HepG2 (cell line): Measurements from ENCODE around the gene ZSWIM8. TPM values are rescaled to one million over a fixed set of nuclear protein-coding genes. Genes with fewer than 3 reads are reported as not detected.

ENCODE experiments used
- FOXK1 ChIP-seq: sonication (generic); formaldehyde crosslinking; IDR thresholded peaks from 2 replicates; pipeline ENCODE4 v1.4.0; 2020; ENCODE audit warnings: low read depth, missing genetic modification reagents, borderline replicate concordance
- FOXO1 ChIP-seq: sonication (generic); formaldehyde crosslinking; IDR thresholded peaks from 2 replicates; pipeline ENCODE4 v1.4.0; 2020; ENCODE audit warnings: missing genetic modification reagents
- GATAD1 ChIP-seq: IDR thresholded peaks from 2 replicates; pipeline ENCODE4 v1.6.1; 2016; ENCODE audit warnings: missing genetic modification reagents, missing compliant biosample characterization
- HDAC1 ChIP-seq: sonication (generic); formaldehyde crosslinking; IDR thresholded peaks from 2 replicates; pipeline ENCODE4 v1.5.1; 2020; ENCODE audit warnings: mild to moderate bottlenecking, missing genetic modification reagents
- HOXA5 ChIP-seq: sonication (generic); formaldehyde crosslinking; IDR thresholded peaks from 2 replicates; pipeline ENCODE4 v1.4.0; 2020; ENCODE audit warnings: missing genetic modification reagents
- THAP11 ChIP-seq: IDR thresholded peaks from 2 replicates; pipeline ENCODE4 v1.6.1; 2016; ENCODE audit warnings: missing biosample characterization, missing genetic modification reagents
- ZFY ChIP-seq: sonication (generic); formaldehyde crosslinking; IDR thresholded peaks from 2 replicates; pipeline ENCODE4 v1.4.0; 2020; ENCODE audit warnings: missing genetic modification reagents
- ZNF230 ChIP-seq: sonication (generic); formaldehyde crosslinking; IDR thresholded peaks from 2 replicates; pipeline ENCODE4 v1.4.0; 2020; ENCODE audit warnings: mild to moderate bottlenecking, missing genetic modification reagents
- ZNF335 ChIP-seq: sonication (generic); formaldehyde crosslinking; IDR thresholded peaks from 2 replicates; pipeline ENCODE4 v1.4.0; 2020; ENCODE audit warnings: missing genetic modification reagents
- polyA plus RNA-seq, 8 experiments: library from polyadenylated mRNA; depleted of rRNA in 3 of 8; stranded (reverse) in 7 of 8; unstranded in 1 of 8; fragments of >200 nt; fragmentation: Illumina TruSeq in 4 of 8; extraction: Trizol in 4 of 8; gene quantifications; 2 replicates each; pipeline versions ENCODE4 v1.2.1 to v1.2.3, GENCODE V29; 2011 to 2016; ENCODE audit warnings: low read depth in 4 of 8, missing spikeins in 1 of 8, mixed read lengths in 1 of 8; ENCODE audit not compliant: insufficient read depth in 1 of 8
- total RNA-seq, 5 experiments: library from RNA; depleted of rRNA; stranded (reverse); fragments of >200 nt; fragmentation: Illumina TruSeq; extraction: Trizol; gene quantifications; 2 replicates each; pipeline ENCODE4 v1.2.3, GENCODE V29; 2016; ENCODE audit warnings: low read depth in 1 of 5
- TF ChIP-seq, protein P1 (sequence below), 2 experiments: fragments of 450-650 bp in 1 of 2; sonication (generic) in 1 of 2; formaldehyde crosslinking in 1 of 2; IDR thresholded peaks; 2 replicates each; pipeline versions ENCODE4 v1.6.1 to v1.8.0; 2016 to 2022; ENCODE audit warnings: antibody characterized with exemption in 1 of 2, mild to moderate bottlenecking in 1 of 2, missing genetic modification reagents in 1 of 2
- TF ChIP-seq, protein P2 (sequence below): IDR thresholded peaks from 2 replicates; pipeline ENCODE4 v1.6.1; 2012; ENCODE audit warnings: inconsistent platforms
- TF ChIP-seq, protein P3 (sequence below), 2 experiments: sonication (generic) in 1 of 2; formaldehyde crosslinking in 1 of 2; IDR thresholded peaks; 2 replicates each; pipeline versions ENCODE4 v1.5.1 to v1.6.1; 2011 to 2020; ENCODE audit warnings: borderline replicate concordance in 1 of 2, low read depth in 1 of 2, low read length in 1 of 2, mild to moderate bottlenecking in 1 of 2, missing genetic modification reagents in 1 of 2, moderate library complexity in 1 of 2
- TF ChIP-seq, protein P4 (sequence below): IDR thresholded peaks from 2 replicates; pipeline ENCODE4 v1.6.1; 2016
- TF ChIP-seq, protein P5 (sequence below): sonication (generic); formaldehyde crosslinking; IDR thresholded peaks from 2 replicates; pipeline ENCODE4 v1.5.1; 2020; ENCODE audit warnings: missing genetic modification reagents, mild to moderate bottlenecking, borderline replicate concordance

The ZSWIM8 gene
- total and polyA plus RNA-seq, 2 of the 13 experiments (the other 11 are each of a cell fraction or from before 2014, with no cell fraction given), result 39.9 to 98.2 TPM

DNA sequence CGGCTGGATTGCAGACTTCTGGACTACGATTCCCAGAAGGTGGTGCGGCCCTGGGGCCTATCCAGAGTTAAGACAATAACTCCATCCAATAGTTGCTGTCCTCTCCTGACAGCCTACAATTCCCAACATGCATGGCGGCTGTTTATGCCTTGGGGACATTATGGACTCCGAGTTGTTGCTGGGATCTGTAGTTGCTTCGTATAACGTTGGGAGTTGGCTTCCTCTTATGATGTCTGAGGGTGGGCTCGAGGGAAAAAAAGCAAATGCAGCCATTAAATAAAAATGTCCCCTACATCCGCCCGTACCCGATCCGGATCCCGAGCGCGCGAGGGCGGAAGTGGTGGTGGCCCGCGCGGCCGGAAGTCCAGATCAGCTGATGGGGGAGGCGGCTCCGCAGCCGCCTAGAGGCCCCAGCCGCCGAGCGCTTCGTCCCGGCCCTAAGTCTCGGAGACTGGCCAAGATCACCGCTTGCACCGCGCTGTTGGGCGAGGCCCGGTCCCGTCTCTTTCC is at the start of gene ZSWIM8 (continued):
- TF ChIP-seq, protein P1, sequence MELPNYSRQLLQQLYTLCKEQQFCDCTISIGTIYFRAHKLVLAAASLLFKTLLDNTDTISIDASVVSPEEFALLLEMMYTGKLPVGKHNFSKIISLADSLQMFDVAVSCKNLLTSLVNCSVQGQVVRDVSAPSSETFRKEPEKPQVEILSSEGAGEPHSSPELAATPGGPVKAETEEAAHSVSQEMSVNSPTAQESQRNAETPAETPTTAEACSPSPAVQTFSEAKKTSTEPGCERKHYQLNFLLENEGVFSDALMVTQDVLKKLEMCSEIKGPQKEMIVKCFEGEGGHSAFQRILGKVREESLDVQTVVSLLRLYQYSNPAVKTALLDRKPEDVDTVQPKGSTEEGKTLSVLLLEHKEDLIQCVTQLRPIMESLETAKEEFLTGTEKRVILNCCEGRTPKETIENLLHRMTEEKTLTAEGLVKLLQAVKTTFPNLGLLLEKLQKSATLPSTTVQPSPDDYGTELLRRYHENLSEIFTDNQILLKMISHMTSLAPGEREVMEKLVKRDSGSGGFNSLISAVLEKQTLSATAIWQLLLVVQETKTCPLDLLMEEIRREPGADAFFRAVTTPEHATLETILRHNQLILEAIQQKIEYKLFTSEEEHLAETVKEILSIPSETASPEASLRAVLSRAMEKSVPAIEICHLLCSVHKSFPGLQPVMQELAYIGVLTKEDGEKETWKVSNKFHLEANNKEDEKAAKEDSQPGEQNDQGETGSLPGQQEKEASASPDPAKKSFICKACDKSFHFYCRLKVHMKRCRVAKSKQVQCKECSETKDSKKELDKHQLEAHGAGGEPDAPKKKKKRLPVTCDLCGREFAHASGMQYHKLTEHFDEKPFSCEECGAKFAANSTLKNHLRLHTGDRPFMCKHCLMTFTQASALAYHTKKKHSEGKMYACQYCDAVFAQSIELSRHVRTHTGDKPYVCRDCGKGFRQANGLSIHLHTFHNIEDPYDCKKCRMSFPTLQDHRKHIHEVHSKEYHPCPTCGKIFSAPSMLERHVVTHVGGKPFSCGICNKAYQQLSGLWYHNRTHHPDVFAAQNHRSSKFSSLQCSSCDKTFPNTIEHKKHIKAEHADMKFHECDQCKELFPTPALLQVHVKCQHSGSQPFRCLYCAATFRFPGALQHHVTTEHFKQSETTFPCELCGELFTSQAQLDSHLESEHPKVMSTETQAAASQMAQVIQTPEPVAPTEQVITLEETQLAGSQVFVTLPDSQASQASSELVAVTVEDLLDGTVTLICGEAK (IDR thresholded peaks at IDR 0.05), result peak; percentile 68
- TF ChIP-seq, protein P1 (CRISPR knock-in tag; IDR thresholded peaks at IDR 0.05), result no peak
- TF ChIP-seq HOXA5 (peak; percentile 48; the same call in 1 of the 2 replicates), HDAC1 (CRISPR knock-in tag) (peak; percentile 87), ZNF230 (CRISPR knock-in tag) (0 out of 2 replicates have a peak, but pooled peaks have one; percentile 5), ZFY (peak; percentile 90), THAP11 (CRISPR knock-in tag) (peak; percentile 97), FOXK1 (CRISPR knock-in tag) (peak; percentile 97), GATAD1 (CRISPR knock-in tag) (peak; percentile 93), FOXO1 (CRISPR knock-in tag) (peak; percentile 62; the same call in 1 of the 2 replicates), ZNF335 (CRISPR knock-in tag) (peak; percentile 65)
- TF ChIP-seq, protein P2, sequence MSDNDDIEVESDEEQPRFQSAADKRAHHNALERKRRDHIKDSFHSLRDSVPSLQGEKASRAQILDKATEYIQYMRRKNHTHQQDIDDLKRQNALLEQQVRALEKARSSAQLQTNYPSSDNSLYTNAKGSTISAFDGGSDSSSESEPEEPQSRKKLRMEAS, result peak; percentile 69
- TF ChIP-seq, protein P3, sequence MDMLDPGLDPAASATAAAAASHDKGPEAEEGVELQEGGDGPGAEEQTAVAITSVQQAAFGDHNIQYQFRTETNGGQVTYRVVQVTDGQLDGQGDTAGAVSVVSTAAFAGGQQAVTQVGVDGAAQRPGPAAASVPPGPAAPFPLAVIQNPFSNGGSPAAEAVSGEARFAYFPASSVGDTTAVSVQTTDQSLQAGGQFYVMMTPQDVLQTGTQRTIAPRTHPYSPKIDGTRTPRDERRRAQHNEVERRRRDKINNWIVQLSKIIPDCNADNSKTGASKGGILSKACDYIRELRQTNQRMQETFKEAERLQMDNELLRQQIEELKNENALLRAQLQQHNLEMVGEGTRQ (IDR thresholded peaks at IDR 0.05; ENCODE audit: low read depth, low read length), result no peak
- TF ChIP-seq, protein P3 (CRISPR knock-in tag; IDR thresholded peaks at IDR 0.05; ENCODE audit: borderline replicate concordance), result peak; percentile 50; the same call in 1 of the 2 replicates
- TF ChIP-seq, protein P4, sequence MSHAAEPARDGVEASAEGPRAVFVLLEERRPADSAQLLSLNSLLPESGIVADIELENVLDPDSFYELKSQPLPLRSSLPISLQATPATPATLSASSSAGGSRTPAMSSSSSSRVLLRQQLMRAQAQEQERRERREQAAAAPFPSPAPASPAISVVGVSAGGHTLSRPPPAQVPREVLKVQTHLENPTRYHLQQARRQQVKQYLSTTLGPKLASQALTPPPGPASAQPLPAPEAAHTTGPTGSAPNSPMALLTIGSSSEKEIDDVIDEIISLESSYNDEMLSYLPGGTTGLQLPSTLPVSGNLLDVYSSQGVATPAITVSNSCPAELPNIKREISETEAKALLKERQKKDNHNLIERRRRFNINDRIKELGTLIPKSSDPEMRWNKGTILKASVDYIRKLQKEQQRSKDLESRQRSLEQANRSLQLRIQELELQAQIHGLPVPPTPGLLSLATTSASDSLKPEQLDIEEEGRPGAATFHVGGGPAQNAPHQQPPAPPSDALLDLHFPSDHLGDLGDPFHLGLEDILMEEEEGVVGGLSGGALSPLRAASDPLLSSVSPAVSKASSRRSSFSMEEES, result no peak
- TF ChIP-seq, protein P5, sequence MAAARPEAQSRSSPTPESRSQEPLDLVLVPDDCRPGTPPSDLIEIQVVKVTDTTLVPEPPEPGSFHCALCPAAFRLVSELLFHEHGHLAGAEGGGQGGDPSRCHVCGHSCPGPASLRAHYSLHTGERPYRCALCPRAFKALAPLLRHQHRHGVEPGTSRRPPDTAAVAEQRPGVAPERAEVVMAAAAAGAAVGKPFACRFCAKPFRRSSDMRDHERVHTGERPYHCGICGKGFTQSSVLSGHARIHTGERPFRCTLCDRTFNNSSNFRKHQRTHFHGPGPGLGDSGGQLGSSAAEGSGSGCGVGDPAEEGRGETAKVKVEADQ (CRISPR knock-in tag), result peak; percentile 44; the same call in 1 of the 2 replicates
